HG02798 (cell line): ENCODE measurements around the gene PDGFD.

Experiments
- ATAC-seq: cut with Tn5 transposase; IDR thresholded peaks from one replicate; pipeline ENCODE4 v1.9.1; 2021; ENCODE audit warnings: mild to moderate bottlenecking; ENCODE audit not compliant: unreplicated experiment, poor library complexity

Gene PDGFD

DNA sequence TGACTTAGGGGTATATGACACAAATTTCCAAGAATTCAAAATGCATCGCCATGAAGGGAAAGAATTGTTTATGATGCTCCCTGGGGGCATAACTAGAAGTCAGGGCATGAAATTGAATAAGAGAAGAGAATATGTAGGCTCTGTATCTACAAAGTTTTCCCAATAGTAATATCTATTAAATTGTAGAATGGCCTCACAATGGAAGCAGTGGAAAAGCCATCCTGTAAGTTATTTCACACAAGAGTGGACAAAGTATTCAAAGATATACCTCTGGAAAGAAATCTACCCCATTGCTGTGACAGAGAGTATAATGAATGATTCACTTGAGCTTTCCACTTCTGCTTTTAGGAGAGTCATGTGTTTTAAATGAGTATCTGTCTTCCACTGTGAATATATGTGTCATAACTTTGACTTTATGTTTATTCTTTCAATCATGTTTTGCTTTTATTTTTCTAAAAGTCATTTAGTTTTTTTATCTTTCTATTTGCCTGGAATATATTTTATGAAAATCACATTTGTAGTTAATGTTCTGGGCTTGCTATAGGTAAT, 193.2 kb downstream of the PDGFD start:
- ATAC-seq: peak; percentile 91

DNA sequence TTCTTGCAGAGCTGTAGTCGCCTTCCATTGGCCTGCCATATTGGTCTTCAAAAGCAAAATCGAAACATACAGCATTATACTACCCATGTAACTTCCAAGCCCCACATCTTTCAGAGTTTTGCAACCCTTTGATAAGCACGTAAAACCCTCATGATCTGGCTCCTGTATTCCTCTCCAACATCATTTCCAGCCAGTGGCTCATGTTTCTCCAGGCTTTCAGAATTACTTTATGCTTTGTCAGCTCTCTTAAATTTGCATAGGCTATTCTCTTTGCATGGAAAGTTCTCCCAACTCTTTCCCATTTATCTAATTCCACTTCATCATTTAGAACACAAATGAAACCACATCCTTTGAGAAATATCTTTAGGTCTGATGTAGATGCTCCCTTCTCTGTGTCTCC, 195.3 kb downstream of the PDGFD start:
- ATAC-seq: no peak

DNA sequence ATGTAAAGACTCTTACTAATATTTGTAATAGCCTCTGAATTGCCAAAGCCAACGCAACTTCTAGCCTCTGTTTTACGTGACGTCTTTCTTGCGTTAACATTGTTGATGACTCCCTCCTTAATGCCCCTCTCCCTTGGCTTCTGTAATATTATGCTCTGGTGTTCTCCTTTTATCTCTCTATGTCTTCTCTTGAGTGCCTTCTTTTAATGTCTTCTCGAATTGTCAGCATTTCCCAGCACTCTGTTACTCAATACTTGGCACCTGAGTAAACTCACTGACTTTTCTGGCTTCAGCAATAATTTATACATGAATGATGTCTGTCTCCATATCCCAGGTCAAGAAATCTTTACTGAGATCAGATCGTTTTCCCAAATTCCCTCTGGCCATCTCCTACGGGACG, 196.0 kb downstream of the PDGFD start:
- ATAC-seq: no peak

DNA sequence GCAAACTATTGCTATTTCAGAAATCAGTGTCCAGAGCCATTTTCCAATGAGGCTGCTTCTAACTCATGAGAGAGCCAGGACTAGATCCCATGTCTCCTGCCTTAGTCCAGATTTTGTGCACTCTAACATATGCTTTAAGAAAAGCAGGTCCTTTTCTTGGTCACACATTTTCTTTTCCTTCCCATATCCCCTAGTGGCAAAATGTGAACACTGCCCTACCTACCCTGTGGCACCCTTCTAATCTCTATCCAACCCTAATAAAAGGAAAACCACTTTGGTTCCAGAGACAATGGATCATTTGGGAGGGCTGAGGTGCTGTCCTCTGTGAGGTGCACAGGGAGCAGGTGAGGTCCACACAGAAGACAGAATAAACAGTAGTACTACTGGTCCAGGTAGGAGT, 199.6 kb downstream of the PDGFD start:
- ATAC-seq: no peak

DNA sequence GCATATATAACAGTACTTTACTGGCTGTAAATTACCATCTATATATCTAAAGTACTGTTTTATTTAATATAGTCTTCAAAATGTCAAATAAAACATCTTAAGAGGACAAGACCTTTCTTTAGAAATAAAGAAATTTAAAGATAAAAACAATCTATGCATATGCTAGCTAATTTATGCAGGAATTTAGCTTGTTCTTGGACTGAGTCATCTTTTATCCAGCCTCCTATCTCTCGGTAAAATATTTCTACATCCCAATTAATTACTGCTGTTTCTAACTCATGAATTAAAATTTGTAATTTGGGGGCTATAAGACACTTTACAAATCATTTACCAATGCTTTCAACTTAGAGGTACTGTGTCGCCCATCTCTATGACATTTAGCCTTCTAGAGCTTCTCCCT, 200.3 kb downstream of the PDGFD start:
- ATAC-seq: no peak

DNA sequence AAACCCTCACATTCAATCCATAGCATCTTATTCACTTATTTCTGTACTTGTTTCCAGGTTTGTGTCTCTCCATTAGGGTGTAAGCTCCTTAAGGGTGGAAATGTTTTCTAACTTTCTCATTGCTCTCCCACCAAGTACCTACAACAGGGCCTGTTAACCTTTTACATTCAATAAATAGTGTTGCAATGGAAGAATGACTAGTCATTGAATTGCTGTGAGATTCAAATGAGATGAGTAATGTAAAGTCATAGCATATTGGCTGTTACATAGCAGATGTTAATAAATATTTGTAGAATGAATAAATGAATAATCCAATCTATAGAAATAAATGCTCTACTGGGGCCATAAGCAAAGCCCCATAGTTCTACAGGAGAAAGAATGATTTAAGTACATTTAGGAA, 202.9 kb downstream of the PDGFD start:
- ATAC-seq: no peak

DNA sequence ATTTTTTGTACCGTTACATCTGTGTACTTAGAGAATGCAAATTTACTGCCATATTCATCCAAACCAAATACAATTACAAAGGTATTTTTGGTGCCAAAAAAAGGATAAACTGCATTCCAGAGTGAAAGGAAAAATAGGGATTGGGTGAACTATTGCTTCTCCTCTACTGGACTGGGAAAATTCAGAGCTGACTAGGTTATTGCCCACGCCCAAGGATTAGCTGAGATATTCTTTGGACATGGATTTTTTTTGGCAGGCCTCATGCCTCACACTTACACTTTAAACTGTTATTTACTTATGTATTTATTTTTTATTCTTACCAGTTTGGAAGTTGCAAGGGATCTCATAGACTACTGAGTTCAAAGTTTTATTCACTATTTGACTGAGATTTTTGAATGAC, 203.8 kb downstream of the PDGFD start:
- ATAC-seq: no peak

DNA sequence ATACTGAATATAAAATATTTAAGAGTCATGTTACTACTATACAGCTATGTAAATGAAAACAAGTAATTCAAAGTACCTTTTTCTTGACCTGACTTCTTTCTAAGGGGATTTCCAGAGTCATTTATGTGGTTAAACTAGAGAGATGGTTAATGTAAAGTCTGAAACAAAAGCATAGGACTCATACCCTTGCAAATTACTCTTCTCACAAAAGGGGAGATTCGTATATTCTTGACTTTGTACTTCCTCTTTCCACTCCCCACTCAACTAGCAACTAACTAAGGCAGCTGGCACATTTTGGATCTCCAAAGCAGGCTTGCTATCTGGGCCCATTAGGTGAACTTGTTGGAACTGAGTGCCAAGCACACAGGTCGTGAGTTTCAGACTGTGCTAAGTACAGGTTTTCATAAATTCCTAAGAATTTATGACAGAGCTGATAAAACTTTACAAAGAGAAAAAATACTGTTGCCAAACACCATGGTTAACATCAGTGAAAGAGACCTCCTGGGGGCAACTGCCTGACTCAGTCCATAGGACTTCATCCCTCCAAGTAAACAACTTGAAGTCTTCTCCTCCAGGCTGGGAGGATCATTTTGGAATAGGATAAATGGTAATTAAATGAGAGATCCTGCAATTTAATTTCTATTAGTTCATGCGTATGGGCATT, 204.5 kb downstream of the PDGFD start:
- ATAC-seq: peak; percentile 98

DNA sequence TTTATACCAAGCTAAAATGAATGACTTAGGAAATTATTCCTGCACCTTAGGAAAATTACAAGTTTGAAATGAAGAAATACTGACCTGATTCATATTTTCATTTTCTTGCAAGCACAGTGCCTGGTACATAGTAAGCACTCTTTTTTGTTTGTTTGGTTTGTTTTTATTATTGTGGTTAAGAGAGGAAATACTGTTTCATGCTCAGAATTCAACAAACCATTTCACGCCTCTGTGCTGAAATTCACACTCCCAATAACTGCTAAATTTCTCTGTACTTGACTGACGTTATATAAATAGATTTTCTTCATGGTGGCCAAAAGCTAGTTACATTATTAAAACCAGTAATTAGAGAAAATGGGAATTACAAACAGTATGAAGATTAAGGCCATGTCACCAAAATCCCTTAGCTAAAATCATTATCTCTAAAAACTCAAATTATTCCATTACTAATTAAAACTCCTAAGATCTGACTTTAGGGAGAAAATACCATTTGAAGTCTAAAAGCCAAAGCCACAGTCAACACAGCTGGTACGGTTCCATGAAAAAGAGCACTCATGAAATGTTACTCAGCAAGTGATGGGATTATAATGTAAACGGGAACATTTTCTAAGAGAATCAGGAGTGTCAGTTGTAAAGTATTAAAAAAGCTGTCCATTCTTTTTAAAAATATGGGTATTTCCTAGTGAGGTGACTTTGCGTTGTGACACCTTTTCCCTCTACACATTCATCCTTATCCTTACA, 205.3 kb downstream of the PDGFD start:
- peak; percentile 52 for ATAC-seq

DNA sequence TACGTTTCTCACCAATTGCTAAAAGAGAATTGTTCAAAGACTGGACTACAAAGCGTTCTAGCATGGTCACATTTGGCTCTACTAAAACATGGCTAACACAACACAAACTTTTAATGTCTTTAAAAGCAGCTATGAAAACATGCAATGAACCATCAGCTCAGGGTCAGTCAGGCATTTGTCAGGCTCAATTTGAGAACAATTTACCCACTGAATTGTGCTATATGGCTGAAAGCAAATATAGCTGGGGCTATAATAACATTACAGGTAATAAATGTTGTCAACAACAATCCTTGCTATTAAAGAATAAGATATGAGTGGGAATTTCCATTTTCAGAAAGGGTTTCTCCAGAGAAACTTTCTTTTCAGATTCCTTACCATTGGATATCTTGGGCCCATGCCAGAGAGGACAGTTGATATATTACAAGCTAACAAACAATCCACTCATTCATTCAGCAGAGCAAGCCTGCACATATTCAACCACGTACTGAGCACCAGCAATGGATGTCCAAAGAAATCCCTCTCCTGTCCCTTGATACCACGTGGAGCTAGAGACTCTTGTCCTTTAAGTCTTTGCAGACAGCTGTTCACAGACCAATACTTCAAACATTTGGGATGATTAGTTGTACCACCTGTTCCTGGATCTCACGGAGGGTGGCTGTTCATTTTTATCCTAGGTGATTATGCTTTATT, 210.0 kb downstream of the PDGFD start:
- ATAC-seq: no peak

DNA sequence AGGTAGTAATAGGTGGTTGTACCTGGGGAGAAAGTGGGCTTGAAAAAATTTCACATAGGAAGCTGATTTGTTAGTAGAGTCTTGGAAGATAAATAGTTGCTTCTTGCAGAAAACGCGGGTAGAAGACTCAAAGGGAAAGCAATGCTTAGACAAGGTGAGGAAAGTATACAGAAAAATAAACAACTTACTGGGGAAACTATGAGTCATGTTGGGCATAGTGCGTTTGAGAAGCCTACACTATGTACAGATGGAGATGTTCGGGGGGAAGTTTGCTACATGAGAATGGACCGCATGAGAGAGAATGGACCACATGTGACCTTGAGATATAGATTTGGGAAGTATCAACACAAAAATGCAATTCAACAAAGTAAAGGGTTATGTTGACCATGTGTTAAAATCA, 214.2 kb downstream of the PDGFD start:
- ATAC-seq: no peak

DNA sequence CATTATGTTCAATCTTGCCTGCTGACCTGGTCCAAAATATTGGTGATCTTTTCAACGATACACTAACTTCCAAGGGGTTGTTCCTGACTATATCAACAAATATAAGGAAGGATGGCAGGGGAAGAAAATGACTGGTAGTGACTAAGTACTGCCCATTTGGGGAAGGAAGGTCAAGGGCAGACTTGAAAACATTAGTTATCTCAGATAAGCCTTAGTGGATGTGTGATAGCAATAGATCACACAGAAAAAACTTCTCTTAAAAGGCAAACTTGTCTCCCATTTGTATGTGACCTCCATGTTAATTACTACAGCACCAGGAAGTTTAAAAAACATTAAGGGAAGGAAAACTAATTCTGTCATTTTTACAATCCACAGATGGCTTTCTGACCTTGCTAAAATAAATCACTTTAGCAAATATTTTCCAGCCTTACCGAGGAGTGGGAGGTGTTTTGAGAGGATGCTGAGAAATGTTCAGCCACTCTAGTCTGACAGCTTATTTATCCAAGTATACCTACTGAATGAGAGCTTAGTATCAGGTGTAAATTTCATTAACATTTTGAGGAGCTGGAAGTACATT, 215.7 kb downstream of the PDGFD start:
- no peak for ATAC-seq

DNA sequence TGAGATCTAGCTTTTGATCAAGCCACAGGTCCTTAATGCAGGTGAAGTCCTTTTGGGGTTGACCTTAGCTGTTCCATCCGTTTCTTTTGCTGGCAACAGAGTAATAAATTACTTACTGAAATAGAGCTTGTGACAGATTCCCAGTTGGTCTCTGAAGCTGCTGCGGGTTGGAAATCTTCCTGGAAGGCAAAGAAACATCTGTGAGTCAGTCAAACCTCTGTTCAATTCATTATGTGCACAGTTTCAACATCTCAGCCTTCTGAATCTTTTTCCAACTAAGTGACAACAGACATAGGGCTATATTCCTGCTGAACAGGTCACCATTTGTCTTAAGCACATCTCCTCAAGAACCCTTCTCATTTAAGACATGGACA, 216.4 kb downstream of the PDGFD start:
- no peak for ATAC-seq

DNA sequence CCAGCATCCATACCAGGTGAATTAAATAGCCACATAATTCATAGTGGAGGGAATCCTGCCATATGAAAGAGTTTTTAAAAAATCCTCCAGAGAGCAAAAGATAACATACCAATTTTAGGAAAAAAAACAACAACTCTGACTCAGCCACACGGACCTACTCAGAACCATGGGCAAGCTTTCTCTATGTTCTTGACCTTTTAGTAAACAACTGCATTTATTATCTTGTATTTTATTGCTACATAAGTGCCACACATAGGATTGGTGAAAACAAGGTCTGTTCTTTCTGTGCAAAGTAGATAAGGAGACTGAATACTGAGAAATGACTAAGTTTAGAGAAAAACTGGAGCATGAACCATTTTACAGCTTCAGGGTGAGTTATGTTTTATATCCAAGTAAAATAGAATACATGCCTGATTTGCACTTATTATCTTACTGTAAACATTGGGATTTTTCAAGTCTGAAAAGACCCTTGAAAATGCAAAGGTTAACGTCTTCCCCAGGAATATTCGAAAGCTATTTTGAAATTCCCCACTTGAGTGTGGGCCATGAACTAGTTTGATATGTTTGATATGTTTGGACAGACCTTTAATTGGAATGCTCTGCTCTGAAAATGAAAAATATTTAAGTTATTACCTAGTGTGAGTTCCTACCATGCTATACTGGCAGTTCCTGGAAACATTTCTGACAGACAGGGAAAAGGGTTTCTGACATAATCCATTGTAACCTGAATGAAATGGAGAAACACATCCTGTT, 217.0 kb downstream of the PDGFD start:
- ATAC-seq: no peak

DNA sequence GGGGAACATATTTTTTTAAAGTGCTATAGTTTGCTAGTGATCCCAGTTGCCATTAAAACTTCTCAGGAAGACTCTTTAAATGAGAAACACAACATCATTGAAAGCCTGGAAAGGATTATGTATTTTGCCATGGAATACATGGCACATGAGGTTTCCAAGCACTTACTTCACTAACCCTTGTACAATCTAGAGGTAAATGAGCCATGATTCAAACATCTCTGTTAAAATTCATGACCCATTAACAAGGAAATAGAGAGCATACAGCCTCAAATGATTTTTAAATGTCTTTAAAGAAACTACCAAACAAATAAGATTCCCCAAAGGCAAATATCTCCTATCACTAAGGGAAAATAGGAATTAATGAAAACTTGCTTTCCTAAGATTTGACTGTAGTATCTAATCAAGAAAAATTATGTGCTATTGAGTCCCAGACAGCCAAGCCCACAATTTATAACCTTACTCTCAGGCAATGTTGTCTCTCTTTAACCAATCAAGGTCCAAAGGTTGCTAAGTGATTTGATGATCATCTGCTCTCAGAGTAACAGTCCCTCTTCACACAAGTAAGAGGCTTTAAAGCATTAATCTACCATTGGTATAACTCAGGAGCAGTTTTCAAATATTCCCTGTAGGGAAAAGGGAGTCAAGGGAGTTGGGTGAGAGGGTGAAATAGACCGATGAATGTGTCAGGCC, 219.6 kb downstream of the PDGFD start:
- no peak for ATAC-seq

DNA sequence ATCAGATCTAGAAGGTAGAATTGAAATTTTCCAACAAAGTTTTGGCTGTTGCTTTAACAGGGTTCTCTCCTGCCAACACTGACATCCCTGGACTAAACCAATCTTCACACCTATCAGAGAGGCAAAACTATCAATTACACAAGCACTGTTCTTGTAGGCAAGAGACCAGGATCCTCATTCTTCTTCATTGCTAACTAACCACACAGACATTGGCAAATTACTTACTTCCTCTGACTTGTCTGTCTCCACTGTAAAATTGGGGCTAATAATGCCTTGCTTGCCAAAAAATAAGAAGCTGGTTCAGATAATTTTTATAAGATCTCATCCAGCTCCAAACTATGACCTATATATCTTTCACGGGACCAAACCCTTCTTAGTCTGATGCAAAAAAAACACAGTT, 221.3 kb downstream of the PDGFD start:
- no peak for ATAC-seq

DNA sequence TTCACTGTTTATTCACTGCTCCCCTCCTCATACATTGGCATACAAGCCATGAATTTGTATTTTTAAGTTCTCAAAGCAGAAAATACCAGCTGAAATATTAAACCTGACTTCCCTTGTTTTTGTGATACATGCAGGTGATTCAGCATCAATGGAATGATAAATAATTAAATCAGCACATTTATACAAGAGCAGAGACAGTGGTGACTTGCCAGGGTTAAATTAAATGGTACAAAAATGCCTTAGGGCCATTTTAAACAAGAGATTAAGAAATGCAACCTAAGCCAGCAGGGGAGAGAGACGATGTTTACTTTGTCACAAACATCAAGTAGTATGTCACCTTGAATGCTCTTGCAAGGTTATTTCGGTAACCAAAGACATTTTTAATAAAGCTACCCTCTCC, 223.4 kb downstream of the PDGFD start:
- ATAC-seq: no peak

DNA sequence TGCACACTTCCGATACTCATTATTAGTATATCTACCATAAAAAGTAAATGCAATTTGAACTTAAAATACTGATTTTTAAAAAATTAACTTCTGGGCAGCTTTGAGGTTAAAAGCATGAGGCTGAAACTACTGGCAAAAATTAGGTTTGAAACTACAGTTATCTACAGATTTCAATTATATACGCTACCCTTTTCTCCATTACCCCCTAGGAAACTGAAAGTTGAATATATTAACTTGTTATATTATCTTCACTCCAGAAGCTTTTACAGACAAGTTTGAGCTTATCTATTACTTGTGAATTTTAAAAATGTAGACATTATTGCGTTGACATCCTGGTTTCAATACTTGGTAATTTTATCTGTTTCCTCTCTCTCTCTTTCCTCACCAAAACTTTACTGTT, 224.3 kb downstream of the PDGFD start:
- peak; percentile 53 for ATAC-seq

DNA sequence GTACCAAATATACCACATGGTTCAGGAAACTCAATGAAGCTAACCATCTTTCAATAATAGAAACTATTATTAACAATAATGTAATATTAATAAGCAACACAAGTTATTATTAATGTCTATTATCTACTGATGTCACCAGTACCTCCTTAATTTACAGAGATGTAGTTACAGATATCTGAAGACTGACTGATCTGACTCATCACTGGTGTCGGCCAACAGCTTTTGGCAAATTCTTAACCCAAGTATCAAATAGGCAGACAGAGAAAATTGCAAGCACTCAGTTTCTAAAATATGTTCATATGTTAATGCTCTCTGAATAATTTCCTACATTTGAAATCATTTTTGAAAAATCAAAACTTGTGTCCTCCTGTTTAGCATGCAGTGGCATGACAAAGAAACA, 227.9 kb downstream of the PDGFD start:
- peak; percentile 56 for ATAC-seq

DNA sequence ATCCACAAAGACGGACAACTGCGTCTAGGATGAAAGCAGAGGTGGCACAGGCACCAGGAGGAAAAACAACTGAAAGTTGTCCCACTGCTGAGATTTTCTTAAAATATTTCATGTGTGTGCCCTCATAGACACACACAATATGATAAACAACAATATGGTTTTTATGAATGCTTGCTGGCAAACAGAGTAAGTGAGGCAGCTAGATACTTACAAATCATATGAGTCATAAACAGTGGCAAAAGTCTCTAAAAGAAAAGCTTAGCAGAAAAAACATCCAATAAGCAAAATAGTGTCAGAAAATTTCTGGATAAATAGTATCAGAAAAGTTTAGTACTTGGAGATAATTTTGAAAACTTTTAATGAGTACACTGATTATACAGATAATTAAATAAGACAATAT, 228.7 kb downstream of the PDGFD start:
- ATAC-seq: no peak
